ENCODE data around the gene DCAKD. TPM values are rescaled to one million over a fixed set of nuclear protein-coding genes. Genes with fewer than 3 reads are reported as not detected.

DCAKD gene
- total and polyA plus RNA-seq, 2 experiments from 2014 or later, result 60.6 to 113 TPM

- H3K9me3 ChIP-seq (ENCODE audit: low read depth), result no peaks in the 10 kb centered on the region
- peaks cover 4% of the 10 kb centered on the region for H3K4me1 ChIP-seq (ENCODE audit: low read depth)
- TF ChIP-seq, protein P1, sequence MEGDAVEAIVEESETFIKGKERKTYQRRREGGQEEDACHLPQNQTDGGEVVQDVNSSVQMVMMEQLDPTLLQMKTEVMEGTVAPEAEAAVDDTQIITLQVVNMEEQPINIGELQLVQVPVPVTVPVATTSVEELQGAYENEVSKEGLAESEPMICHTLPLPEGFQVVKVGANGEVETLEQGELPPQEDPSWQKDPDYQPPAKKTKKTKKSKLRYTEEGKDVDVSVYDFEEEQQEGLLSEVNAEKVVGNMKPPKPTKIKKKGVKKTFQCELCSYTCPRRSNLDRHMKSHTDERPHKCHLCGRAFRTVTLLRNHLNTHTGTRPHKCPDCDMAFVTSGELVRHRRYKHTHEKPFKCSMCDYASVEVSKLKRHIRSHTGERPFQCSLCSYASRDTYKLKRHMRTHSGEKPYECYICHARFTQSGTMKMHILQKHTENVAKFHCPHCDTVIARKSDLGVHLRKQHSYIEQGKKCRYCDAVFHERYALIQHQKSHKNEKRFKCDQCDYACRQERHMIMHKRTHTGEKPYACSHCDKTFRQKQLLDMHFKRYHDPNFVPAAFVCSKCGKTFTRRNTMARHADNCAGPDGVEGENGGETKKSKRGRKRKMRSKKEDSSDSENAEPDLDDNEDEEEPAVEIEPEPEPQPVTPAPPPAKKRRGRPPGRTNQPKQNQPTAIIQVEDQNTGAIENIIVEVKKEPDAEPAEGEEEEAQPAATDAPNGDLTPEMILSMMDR (IDR thresholded peaks at IDR 0.05; ENCODE audit: low read depth, low read length), result no peak
- peak overlapping the region; percentile 97 for H3K27ac ChIP-seq
- H3K36me3 ChIP-seq, result no peaks in the 10 kb centered on the region
- no peaks in the 10 kb centered on the region for H3K27me3 ChIP-seq
- peak in 1 of 2 donors; percentile 14 for DNase-seq (ENCODE audit: low read depth in 1 of 2, low spot score in 1 of 2)
- peak overlapping the region; percentile 66 for H3K4me3 ChIP-seq
Observed at GRCh38 chr17:45050481-45051059, 862 bp downstream of the DCAKD start.

DNA sequence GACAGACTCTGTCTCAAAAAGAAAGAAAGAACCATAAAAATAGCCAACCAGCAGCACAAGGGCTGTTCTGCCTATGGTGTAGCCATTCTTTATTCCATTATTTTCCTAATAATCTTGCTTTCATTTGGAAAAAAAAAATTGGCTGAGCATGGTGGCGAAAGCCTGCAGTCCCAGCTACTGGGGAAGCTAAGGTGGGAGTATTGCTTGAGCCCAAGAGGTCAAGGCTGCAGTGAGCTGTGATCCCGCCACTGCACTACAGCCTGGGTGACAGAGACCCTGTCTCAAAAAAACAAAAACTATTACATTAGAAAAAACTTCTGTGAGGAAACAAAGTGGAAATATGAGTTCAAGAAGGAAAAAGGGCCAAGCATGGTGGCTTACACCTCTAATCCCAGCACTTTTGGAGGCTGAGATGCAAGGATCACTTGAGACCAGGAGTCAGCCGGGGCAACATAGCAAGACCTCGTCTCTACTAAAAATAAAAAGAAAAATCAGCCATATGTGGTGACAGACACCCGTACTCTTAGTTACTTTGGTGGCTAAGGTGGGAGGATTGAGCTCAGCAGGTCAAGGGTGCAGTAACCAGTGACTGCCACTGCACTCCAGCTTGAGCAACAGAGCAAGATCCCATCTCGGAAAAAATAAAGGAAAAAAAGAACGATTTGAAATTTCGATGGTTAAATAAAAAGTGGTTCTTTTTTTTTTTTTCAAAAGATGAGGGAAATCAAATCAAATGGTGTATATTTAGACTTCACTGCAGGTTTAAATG is 2.5 kb downstream of the DCAKD start:
- H3K4me1 ChIP-seq (ENCODE audit: low read depth), result peaks cover 14% of the 10 kb centered on the region
- no peaks in the 10 kb centered on the region for H3K27me3 ChIP-seq
- H3K36me3 ChIP-seq, result no peaks in the 10 kb centered on the region
- H3K4me3 ChIP-seq, result no peak overlapping the region
- DNase-seq (ENCODE audit: low read depth in 1 of 2, low spot score in 1 of 2), result no peak
- no peak overlapping the region for H3K27ac ChIP-seq
- H3K9me3 ChIP-seq (ENCODE audit: low read depth), result no peaks in the 10 kb centered on the region
- TF ChIP-seq, protein P1 (IDR thresholded peaks at IDR 0.05; ENCODE audit: low read depth, low read length), result peak; percentile 26

- TF ChIP-seq, protein P1 (IDR thresholded peaks at IDR 0.05; ENCODE audit: low read depth, low read length), result no peak
- no peaks in the 10 kb centered on the region for H3K9me3 ChIP-seq (ENCODE audit: low read depth)
- peak overlapping the region; percentile 11 for H3K27ac ChIP-seq
- peaks cover 22% of the 10 kb centered on the region for H3K4me1 ChIP-seq (ENCODE audit: low read depth)
- DNase-seq (ENCODE audit: low read depth in 1 of 2, low spot score in 1 of 2), result no peak
- H3K27me3 ChIP-seq, result no peaks in the 10 kb centered on the region
- no peaks in the 10 kb centered on the region for H3K36me3 ChIP-seq
- H3K4me3 ChIP-seq, result no peak overlapping the region
Observed at GRCh38 chr17:45046537-45047125, 4.8 kb downstream of the DCAKD start.

DNA sequence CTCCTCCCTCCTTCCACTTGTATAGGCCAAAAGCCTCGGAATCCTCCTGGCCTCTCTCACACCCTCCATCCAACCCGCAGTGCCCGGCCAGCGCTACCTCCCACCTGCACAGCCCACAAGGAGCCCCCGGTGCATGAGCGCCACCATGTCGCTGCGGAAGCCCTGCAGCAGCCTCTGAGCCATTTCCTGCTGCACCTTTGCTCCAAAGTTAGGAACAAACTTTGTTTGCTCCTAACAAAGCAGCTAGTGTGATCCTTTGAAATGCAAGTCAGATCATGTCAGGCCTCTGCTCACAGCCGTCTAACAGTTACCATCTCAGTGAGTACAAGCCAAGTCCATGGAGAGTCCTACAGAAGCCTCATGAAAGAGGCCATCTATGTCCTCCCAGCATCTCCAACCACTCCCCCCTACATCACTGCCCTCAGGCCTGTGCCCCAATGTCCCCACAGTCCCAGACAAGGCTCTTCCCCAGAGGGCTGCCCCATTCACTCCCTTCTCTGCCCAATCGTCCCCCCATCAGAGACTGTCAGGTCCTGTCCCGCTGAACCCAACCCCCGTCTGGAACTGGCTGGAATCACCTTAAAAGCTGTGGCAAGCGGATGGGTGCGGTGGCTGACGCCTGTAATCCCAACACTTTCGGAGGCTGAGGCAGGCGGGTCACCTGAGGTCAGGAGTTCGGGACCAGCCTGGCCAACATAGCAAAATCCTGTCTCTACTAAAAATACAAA is 7.5 kb downstream of the DCAKD start:
- Histone ChIP-seq H3K27me3 (no peaks in the 10 kb centered on the region), H3K9me3 (ENCODE audit: low read depth) (no peaks in the 10 kb centered on the region), H3K4me3 (no peak overlapping the region), H3K4me1 (ENCODE audit: low read depth) (peaks cover 25% of the 10 kb centered on the region), H3K36me3 (no peaks in the 10 kb centered on the region), H3K27ac (peak overlapping the region; percentile 66)
- TF ChIP-seq, protein P1 (IDR thresholded peaks at IDR 0.05; ENCODE audit: low read depth, low read length), result no peak
- no peak for DNase-seq (ENCODE audit: low read depth in 1 of 2, low spot score in 1 of 2)

- Histone ChIP-seq H3K9me3 (ENCODE audit: low read depth) (no peaks in the 10 kb centered on the region), H3K27me3 (no peaks in the 10 kb centered on the region), H3K4me1 (ENCODE audit: low read depth) (peaks cover 25% of the 10 kb centered on the region), H3K27ac (peak overlapping the region; percentile 66), H3K4me3 (no peak overlapping the region), H3K36me3 (no peaks in the 10 kb centered on the region)
- DNase-seq (ENCODE audit: low read depth in 1 of 2, low spot score in 1 of 2), result no peak
- TF ChIP-seq, protein P1 (IDR thresholded peaks at IDR 0.05; ENCODE audit: low read depth, low read length), result no peak
Observed at GRCh38 chr17:45042346-45043120, 8.9 kb downstream of the DCAKD start.

Data from cardiac muscle cell (in vitro differentiated cells and primary cell).